Activated naive CD4-positive, alpha-beta T cell treated with anti-CD3 and anti-CD28 coated beads, Interleukin-2, amount 10 ng/mL, durations not matched to agents 7 days and 5 days (primary cell): Measurements from ENCODE around the gene EFCAB6.

Experiments used
- CTCF ChIA-PET: fragments of 350-600 bp; sonication (Branson Sonifier 250); formaldehyde crosslinking; loops from one replicate; lab custom pipeline; 2021; ENCODE audit warnings: antibody characterized with exemption; lab: Charles Lee
- DNase-seq: peaks from one replicate; pipeline ENCODE4 v3.0.0-alpha.2; 2020
- H3K27ac Mint-ChIP-seq: one replicate; pipeline ENCODE4 v1.8.0; 2021; ENCODE audit warnings: mild to moderate bottlenecking, moderate library complexity, mixed read lengths
- H3K27me3 Mint-ChIP-seq: one replicate; pipeline ENCODE4 v1.8.0; 2021; ENCODE audit warnings: mild to moderate bottlenecking, mixed read lengths
- H3K36me3 Mint-ChIP-seq: one replicate; pipeline ENCODE4 v1.8.0; 2021; ENCODE audit warnings: mixed read lengths
- H3K4me1 Mint-ChIP-seq: one replicate; pipeline ENCODE4 v1.8.0; 2021; ENCODE audit warnings: mixed read lengths
- H3K4me3 Mint-ChIP-seq: one replicate; pipeline ENCODE4 v1.8.0; 2021; ENCODE audit warnings: mild to moderate bottlenecking, moderate library complexity, mixed read lengths
- H3K9me3 Mint-ChIP-seq: one replicate; pipeline ENCODE4 v1.8.0; 2021; ENCODE audit warnings: mixed read lengths

EFCAB6 gene

GRCh38 chr22:43546186-43546585 lies 265.9 kb downstream of the EFCAB6 start:
- CTCF ChIA-PET: no interaction called here
- no peak for DNase-seq
- Mint-ChIP-seq H3K9me3 (no peaks in the 10 kb centered on the region), H3K27ac (no peak overlapping the region), H3K4me1 (no peaks in the 10 kb centered on the region), H3K36me3 (no peaks in the 10 kb centered on the region), H3K27me3 (peaks cover 3% of the 10 kb centered on the region), H3K4me3 (no peak overlapping the region)

GRCh38 chr22:43544289-43544673 lies 267.8 kb downstream of the EFCAB6 start:
- DNase-seq: no peak
- Mint-ChIP-seq H3K36me3 (no peaks in the 10 kb centered on the region), H3K27ac (no peak overlapping the region), H3K4me1 (no peaks in the 10 kb centered on the region), H3K27me3 (peaks cover 3% of the 10 kb centered on the region), H3K9me3 (no peaks in the 10 kb centered on the region), H3K4me3 (no peak overlapping the region)
- CTCF ChIA-PET: no interaction called here

- Mint-ChIP-seq H3K36me3 (no peaks in the 10 kb centered on the region), H3K9me3 (no peaks in the 10 kb centered on the region), H3K27ac (no peak overlapping the region), H3K4me1 (no peaks in the 10 kb centered on the region), H3K27me3 (peaks cover 7% of the 10 kb centered on the region), H3K4me3 (no peak overlapping the region)
- DNase-seq: no peak
- CTCF ChIA-PET: no interaction called here
Measured at GRCh38 chr22:43543522-43544288, 268.4 kb downstream of the EFCAB6 start.

DNA sequence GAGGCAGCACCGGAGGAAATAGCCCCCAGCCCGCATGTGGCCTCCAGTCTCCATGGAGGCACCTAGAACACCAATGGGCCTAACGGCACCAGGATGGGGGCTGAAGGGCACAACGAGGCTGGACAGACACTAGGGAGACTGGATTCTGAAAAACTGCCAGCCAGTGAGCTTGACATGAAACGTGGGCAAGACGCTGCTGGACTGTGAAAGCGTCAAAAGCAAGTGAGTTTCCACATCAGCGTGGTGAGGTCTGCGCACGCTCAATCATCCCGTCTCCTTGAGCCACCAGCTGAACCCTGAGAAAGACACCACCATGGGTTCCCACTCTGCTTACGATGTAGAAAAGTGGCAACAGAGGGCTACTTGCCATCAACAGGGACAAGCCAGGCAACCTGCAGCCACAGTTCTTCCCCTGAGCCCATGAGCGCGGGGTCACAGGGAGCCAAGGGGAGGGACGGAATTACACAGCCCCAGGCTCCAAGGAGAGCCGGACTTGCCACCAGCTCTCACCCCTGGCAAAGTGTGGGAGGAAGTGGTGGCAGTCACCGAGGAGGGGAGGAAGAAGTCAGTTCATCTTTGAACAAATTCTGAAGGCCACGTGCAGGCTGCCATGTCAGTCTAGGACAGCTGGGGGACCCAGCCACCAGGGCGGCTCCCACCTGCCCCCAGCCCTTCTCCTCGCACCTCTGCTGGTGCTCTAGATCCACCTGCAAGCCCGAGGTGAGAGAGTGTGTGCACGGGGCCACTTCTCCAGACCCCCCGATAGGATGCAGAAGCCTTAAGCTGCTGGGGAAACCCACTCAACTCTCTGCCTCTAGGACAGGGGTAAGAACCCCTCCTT lies 269.2 kb downstream of the EFCAB6 start:
- no peaks in the 10 kb centered on the region for H3K4me1 Mint-ChIP-seq
- H3K4me3 Mint-ChIP-seq: no peak overlapping the region

GRCh38 chr22:43541462-43542407 lies 270.4 kb downstream of the EFCAB6 start:
- Mint-ChIP-seq H3K36me3 (no peaks in the 10 kb centered on the region), H3K27me3 (peaks cover 12% of the 10 kb centered on the region), H3K27ac (no peak overlapping the region), H3K4me1 (no peaks in the 10 kb centered on the region), H3K4me3 (no peak overlapping the region), H3K9me3 (no peaks in the 10 kb centered on the region)
- CTCF ChIA-PET: no interaction called here
- no peak for DNase-seq

More for the DNA sequence above, 269.2 kb downstream of the EFCAB6 start:
- H3K27me3 Mint-ChIP-seq: peaks cover 7% of the 10 kb centered on the region
- CTCF ChIA-PET: no interaction called here
- no peaks in the 10 kb centered on the region for H3K36me3 Mint-ChIP-seq
- no peaks in the 10 kb centered on the region for H3K9me3 Mint-ChIP-seq
- H3K27ac Mint-ChIP-seq: no peak overlapping the region
- DNase-seq: no peak

DNA sequence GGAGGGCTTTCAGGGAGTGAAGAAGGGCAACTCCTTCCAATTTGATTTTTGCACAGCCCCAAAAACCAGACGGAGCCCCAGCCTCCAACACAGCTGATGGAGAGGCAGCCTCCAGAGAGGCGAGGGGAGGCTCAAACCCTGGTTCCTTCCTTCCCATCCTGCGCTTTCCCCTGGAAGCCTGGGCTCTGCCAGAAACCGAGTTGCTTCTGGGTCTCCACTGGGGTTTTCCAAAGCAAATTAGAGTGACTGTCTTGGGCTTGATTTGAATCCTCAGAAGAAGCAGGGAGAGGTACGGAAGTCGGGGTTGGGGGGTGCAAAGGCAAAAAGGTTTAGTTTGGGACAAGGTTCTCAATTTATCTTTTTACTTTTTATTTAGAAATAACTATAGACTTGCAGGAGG lies 271.1 kb downstream of the EFCAB6 start:
- Mint-ChIP-seq H3K27me3 (peaks cover 12% of the 10 kb centered on the region), H3K9me3 (no peaks in the 10 kb centered on the region), H3K36me3 (no peaks in the 10 kb centered on the region), H3K4me1 (no peaks in the 10 kb centered on the region), H3K27ac (no peak overlapping the region), H3K4me3 (no peak overlapping the region)
- no peak for DNase-seq
- CTCF ChIA-PET: no interaction called here

DNA sequence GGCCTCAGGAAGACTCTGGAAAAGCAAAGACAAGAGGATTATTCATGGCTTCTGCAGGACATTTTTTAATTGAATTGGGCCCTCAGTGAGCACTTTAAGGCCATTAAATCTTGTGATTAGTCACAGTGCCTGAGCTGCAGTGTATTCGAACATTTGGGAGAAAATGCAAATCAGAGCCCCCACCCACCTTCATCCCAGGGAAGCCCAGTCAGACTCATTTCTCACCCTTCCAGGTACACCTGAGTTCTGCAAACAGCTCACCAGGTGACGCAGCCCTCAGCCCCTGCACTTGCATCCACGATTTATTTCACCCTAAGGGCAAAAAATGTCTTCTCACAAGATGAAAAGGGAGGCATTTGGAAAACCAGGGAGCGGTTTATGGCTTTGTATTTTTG lies 271.6 kb downstream of the EFCAB6 start:
- Mint-ChIP-seq H3K4me1 (no peaks in the 10 kb centered on the region), H3K36me3 (no peaks in the 10 kb centered on the region), H3K27me3 (peaks cover 14% of the 10 kb centered on the region), H3K4me3 (no peak overlapping the region), H3K27ac (no peak overlapping the region), H3K9me3 (no peaks in the 10 kb centered on the region)
- DNase-seq: no peak
- CTCF ChIA-PET: no interaction called here

GRCh38 chr22:43539572-43540528 lies 272.3 kb downstream of the EFCAB6 start:
- H3K36me3 Mint-ChIP-seq: no peaks in the 10 kb centered on the region
- H3K4me3 Mint-ChIP-seq: no peak overlapping the region
- no peaks in the 10 kb centered on the region for H3K4me1 Mint-ChIP-seq
- no peak for DNase-seq
- H3K9me3 Mint-ChIP-seq: no peaks in the 10 kb centered on the region
- CTCF ChIA-PET: no interaction called here
- H3K27ac Mint-ChIP-seq: no peak overlapping the region
- H3K27me3 Mint-ChIP-seq: peaks cover 16% of the 10 kb centered on the region

DNA sequence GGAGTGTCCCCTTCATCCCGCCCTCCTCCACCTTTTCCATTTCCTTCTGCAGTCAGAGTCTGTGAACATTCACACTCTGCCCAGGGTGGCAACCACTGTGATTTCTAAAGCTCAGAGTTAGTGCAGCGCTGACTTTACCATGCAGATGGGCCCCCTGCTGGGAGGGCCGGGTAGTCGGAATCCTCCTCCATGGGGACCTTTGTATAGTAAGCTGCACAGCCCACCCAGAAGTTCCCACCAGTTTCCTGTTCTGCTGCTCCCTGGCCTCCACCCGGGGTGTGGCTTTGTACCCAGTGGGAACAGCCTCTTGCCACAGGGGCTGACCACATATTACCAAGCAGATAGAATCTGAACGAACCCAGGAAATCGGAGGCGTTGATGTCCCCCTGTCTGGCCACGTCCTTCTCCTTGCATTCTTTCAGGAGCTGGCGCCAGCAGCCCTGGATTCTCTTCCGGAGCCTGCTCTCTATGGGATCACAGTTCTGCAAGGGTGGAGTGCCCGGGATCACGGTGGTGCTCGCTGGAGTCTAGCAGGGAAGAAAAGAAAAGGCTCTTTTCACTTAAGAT lies 275.0 kb downstream of the EFCAB6 start:
- Mint-ChIP-seq H3K4me1 (no peaks in the 10 kb centered on the region), H3K27ac (no peak overlapping the region), H3K9me3 (no peaks in the 10 kb centered on the region), H3K36me3 (no peaks in the 10 kb centered on the region), H3K4me3 (no peak overlapping the region), H3K27me3 (peaks cover 16% of the 10 kb centered on the region)
- CTCF ChIA-PET: interaction anchor here (0.6 kb wide), 1 partner anchor 14 kb away, joined by 4 read pairs; no protein-coding TSS in a partner anchor
- no peak for DNase-seq

- peaks cover 13% of the 10 kb centered on the region for H3K27me3 Mint-ChIP-seq
- no peak overlapping the region for H3K4me3 Mint-ChIP-seq
- H3K27ac Mint-ChIP-seq: no peak overlapping the region
- no peaks in the 10 kb centered on the region for H3K4me1 Mint-ChIP-seq
- no peak for DNase-seq
- CTCF ChIA-PET: no interaction called here
- no peaks in the 10 kb centered on the region for H3K9me3 Mint-ChIP-seq
- no peaks in the 10 kb centered on the region for H3K36me3 Mint-ChIP-seq
Measured at GRCh38 chr22:43535741-43536140, 276.4 kb downstream of the EFCAB6 start.

DNA sequence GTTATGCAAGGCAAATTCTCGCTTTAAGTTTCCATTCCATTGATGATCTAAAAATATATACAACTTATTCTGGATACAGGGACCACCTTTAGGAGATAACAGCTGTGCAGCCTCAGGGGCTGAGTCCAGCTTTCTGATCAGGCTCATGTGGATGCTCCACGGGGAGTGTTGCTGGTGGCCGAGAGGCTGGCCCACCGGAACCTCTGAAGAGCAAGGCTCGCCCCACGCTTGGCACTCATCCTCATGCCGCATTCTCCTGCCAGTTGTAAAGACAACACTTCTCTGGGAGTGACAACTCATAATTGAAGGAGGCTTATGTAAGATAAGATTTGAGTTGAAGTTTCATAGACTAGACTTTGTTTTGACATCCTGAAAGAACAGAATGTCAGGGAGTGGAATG lies 276.8 kb downstream of the EFCAB6 start:
- H3K27me3 Mint-ChIP-seq: peaks cover 15% of the 10 kb centered on the region
- H3K4me3 Mint-ChIP-seq: no peak overlapping the region
- H3K27ac Mint-ChIP-seq: no peak overlapping the region
- CTCF ChIA-PET: no interaction called here
- no peaks in the 10 kb centered on the region for H3K4me1 Mint-ChIP-seq
- no peaks in the 10 kb centered on the region for H3K9me3 Mint-ChIP-seq
- DNase-seq: no peak
- H3K36me3 Mint-ChIP-seq: no peaks in the 10 kb centered on the region

DNA sequence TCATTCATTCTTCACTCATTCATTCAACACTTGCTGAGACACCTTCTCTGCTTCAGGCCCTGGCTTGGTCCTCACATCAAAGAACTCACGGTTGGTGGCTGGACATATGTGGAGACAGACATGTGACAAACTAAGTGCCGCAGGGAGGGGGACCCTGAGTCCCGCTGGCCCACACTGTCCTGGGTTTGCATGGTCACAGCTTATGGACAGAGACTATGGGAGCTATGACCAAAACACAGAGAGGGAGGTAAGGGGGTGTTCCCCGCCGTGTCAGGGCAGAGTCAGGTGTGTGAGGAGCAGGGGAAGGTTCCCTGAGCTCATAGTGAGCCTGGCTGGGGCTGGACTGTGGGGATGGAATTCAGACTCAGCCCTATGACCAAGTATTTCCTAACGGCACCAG lies 277.2 kb downstream of the EFCAB6 start:
- DNase-seq: no peak
- CTCF ChIA-PET: no interaction called here
- H3K4me1 Mint-ChIP-seq: no peaks in the 10 kb centered on the region
- H3K27me3 Mint-ChIP-seq: peaks cover 16% of the 10 kb centered on the region
- no peak overlapping the region for H3K4me3 Mint-ChIP-seq
- H3K9me3 Mint-ChIP-seq: no peaks in the 10 kb centered on the region
- H3K36me3 Mint-ChIP-seq: no peaks in the 10 kb centered on the region
- no peak overlapping the region for H3K27ac Mint-ChIP-seq
